Fibroblast of skin of left quadriceps (primary cell): ENCODE data around the gene MOB3B.

Experiments
- DNase-seq, 2 experiments: peaks; one replicate each; pipeline ENCODE4 v3.0.0-alpha.2; 2013; ENCODE audit warnings: low read depth in 2 of 2

Gene MOB3B

GRCh38 chr9:27392451-27392850 is 137.2 kb downstream of the MOB3B start:
- no peak for DNase-seq

- no peak for DNase-seq
Observed at GRCh38 chr9:27391040-27391895, 138.3 kb downstream of the MOB3B start.

- DNase-seq, result no peak
Observed at GRCh38 chr9:27388150-27388549, 141.5 kb downstream of the MOB3B start.

GRCh38 chr9:27387722-27388121 is 141.9 kb downstream of the MOB3B start:
- no peak for DNase-seq

GRCh38 chr9:27386571-27387091 is 143.0 kb downstream of the MOB3B start:
- DNase-seq, result no peak

- no peak for DNase-seq
Observed at GRCh38 chr9:27385606-27386322, 143.8 kb downstream of the MOB3B start.

GRCh38 chr9:27384262-27385014 is 145.2 kb downstream of the MOB3B start:
- no peak for DNase-seq

GRCh38 chr9:27383524-27383923 is 146.1 kb downstream of the MOB3B start:
- no peak for DNase-seq

GRCh38 chr9:27382975-27383374 is 146.6 kb downstream of the MOB3B start:
- no peak for DNase-seq

- no peak for DNase-seq
Observed at GRCh38 chr9:27382308-27382707, 147.3 kb downstream of the MOB3B start.

- DNase-seq, result no peak
Observed at GRCh38 chr9:27379311-27380251, 150.0 kb downstream of the MOB3B start.

GRCh38 chr9:27377811-27378456 is 151.7 kb downstream of the MOB3B start:
- DNase-seq, result no peak

- DNase-seq, result no peak
Observed at GRCh38 chr9:27377147-27377807, 152.3 kb downstream of the MOB3B start.

GRCh38 chr9:27373851-27374250 is 155.8 kb downstream of the MOB3B start:
- DNase-seq, result no peak

- no peak for DNase-seq
Observed at GRCh38 chr9:27372615-27373014, 157.0 kb downstream of the MOB3B start.

- DNase-seq, result no peak
Observed at GRCh38 chr9:27371382-27371781, 158.2 kb downstream of the MOB3B start.

GRCh38 chr9:27369591-27369990 is 160.0 kb downstream of the MOB3B start:
- DNase-seq, result no peak

- peak; percentile 44 to 54 for DNase-seq
Observed at GRCh38 chr9:27368316-27368985, 161.2 kb downstream of the MOB3B start.

- no peak for DNase-seq
Observed at GRCh38 chr9:27367921-27368315, 161.7 kb downstream of the MOB3B start.
